Panc1 (cell line): ENCODE data around the gene NCBP2L. TPM values are rescaled to one million over a fixed set of nuclear protein-coding genes. Genes with fewer than 3 reads are reported as not detected.

Source experiments
- ATAC-seq: fragments of 200-7000 bp; cut with Tn5 transposase; 2 replicates; pipeline ENCODE4 v1.9.1; 2020; ENCODE audit warnings: mild to moderate bottlenecking, moderate library complexity
- BruUV-seq: library from RNA; stranded (reverse); fragments of 400-500 nt; replicated peaks from 2 replicates; lab custom pipeline; 2021; lab: Mats Ljungman, UMichigan
- CTCF ChIA-PET: fragments of 300-600 bp; sonication (Branson Sonifier 250); formaldehyde crosslinking; loops from one replicate; lab custom pipeline; 2022; ENCODE audit warnings: antibody characterized with exemption; lab: Charles Lee
- POLR2A ChIA-PET: fragments of 300-600 bp; sonication (Branson Sonifier 250); formaldehyde crosslinking; loops from one replicate; lab custom pipeline; 2022; ENCODE audit warnings: antibody characterized with exemption; lab: Charles Lee
- DNase-seq: peaks from one replicate; pipeline ENCODE4 v3.0.0-alpha.2; 2010; ENCODE audit warnings: low read depth, low spot score
- H3K27ac ChIP-seq: 2 replicates; pipeline ENCODE4 v1.5.1; 2011; ENCODE audit warnings: mild to moderate bottlenecking, low read length, inconsistent platforms
- H3K27me3 ChIP-seq: fragments of 200-500 bp; sonication (Bioruptor generic); 2 replicates; pipeline ENCODE4 v1.6.0; 2014; ENCODE audit warnings: low read length, inconsistent platforms; ENCODE audit not compliant: control insufficient read depth, insufficient read depth
- H3K36me3 ChIP-seq: fragments of 200-500 bp; sonication (Bioruptor generic); 2 replicates; pipeline ENCODE4 v1.5.1; 2014; ENCODE audit warnings: inconsistent platforms, mild to moderate bottlenecking, low read length, moderate library complexity; ENCODE audit not compliant: control insufficient read depth, insufficient read depth
- H3K4me1 ChIP-seq: 2 replicates; pipeline ENCODE4 v1.5.1; 2011; ENCODE audit warnings: inconsistent platforms, mild to moderate bottlenecking, low read length, moderate library complexity; ENCODE audit not compliant: control insufficient read depth, insufficient read depth
- H3K4me3 ChIP-seq, 2 experiments: 2 replicates each; pipeline ENCODE4 v1.5.1; 2011 to 2012; ENCODE audit warnings: low read depth in 2 of 2, low read length in 2 of 2, mild to moderate bottlenecking in 2 of 2, inconsistent platforms in 1 of 2, moderate library complexity in 1 of 2
- H3K9me3 ChIP-seq: fragments of 200-500 bp; sonication (Bioruptor generic); 2 replicates; pipeline ENCODE4 v1.5.1; 2014; ENCODE audit warnings: low read depth, mild to moderate bottlenecking, inconsistent platforms, low read length, moderate library complexity; ENCODE audit not compliant: control insufficient read depth, insufficient read depth
- POLR2AphosphoS5 ChIP-seq: IDR thresholded peaks from 2 replicates; pipeline ENCODE4 v1.6.1; 2012; ENCODE audit warnings: mild to moderate bottlenecking, low read depth, low read length, moderate library complexity
- REST ChIP-seq, 2 experiments: IDR thresholded peaks; 2 replicates each; pipeline ENCODE4 v1.6.1; 2011 to 2012; ENCODE audit warnings: low read depth in 2 of 2, control low read depth in 1 of 2, low read length in 1 of 2, mild to moderate bottlenecking in 1 of 2, moderate library complexity in 1 of 2; ENCODE audit not compliant: insufficient read depth in 1 of 2
- SIN3A ChIP-seq: IDR thresholded peaks from 2 replicates; pipeline ENCODE4 v1.6.1; 2012; ENCODE audit warnings: low read depth, mild to moderate bottlenecking, low read length, moderate library complexity, borderline replicate concordance; ENCODE audit not compliant: insufficient read depth
- TCF7L2 ChIP-seq: IDR thresholded peaks from 2 replicates; pipeline ENCODE4 v1.6.1; 2011; ENCODE audit warnings: mild to moderate bottlenecking, low read depth, low read length, inconsistent platforms
- in situ Hi-C: cut with HindIII; loops from 2 replicates; pipeline ENCODE4 v1.10.0; 2016; ENCODE audit warnings: low sequenced_read_pairs, low pct_unique_long_range_greater_than_20kb
- intact Hi-C: fragments of 100-400 bp; cut with micrococcal nuclease; formaldehyde crosslinking; loops from one replicate; pipeline ENCODE4 v1.10.0; 2022; ENCODE audit not compliant: unreplicated experiment
- total RNA-seq: library from RNA; stranded (reverse); gene quantifications from one replicate; pipeline ENCODE4 v1.2.1, GENCODE V29; 2021; ENCODE audit not compliant: unreplicated experiment
- TF ChIP-seq, protein P1 (sequence below): fragments of 450-650 bp; IDR thresholded peaks from 2 replicates; pipeline ENCODE4 v1.5.1; 2017; ENCODE audit warnings: mild to moderate bottlenecking

The NCBP2L gene
- total RNA-seq, 1 experiment from 2014 or later, result not detected

GRCh38 chrX:107730991-107731766 lies 46.4 kb upstream of the NCBP2L start:
- Histone ChIP-seq H3K27ac (no peak overlapping the region), H3K27me3 (no peaks in the 10 kb centered on the region), H3K9me3 (no peaks in the 10 kb centered on the region), H3K4me1 (peaks cover 8% of the 10 kb centered on the region; the same call in 1 of the 2 replicates), H3K36me3 (no peaks in the 10 kb centered on the region), H3K4me3 (no peak overlapping the region)
- DNase-seq (no peak), ATAC-seq (no peak)
- in situ Hi-C loops, result no loop called here
- intact Hi-C loops, result no loop called here
- CTCF ChIA-PET, result interaction anchor here (0.5 to 0.6 kb wide), 2 partner anchors 193 to 607 kb away, joined by 7 to 13 read pairs; no protein-coding TSS in a partner anchor
- POLR2A ChIA-PET, result no interaction called here
- no peak for TF ChIP-seq REST (IDR thresholded peaks at IDR 0.05; ENCODE audit: insufficient read depth in 1 of 2, low read depth in 2 of 2, low read length in 1 of 2)
- no TSS peak for BruUV-seq

GRCh38 chrX:107731831-107732502 lies 45.6 kb upstream of the NCBP2L start:
- DNase-seq, result no peak
- intact Hi-C loops, result no loop called here
- POLR2A ChIA-PET, result no interaction called here

More at GRCh38 chrX:107731831-107732502, 45.6 kb upstream of the NCBP2L start:
- no peaks in the 10 kb centered on the region for H3K4me1 ChIP-seq
- H3K36me3 ChIP-seq, result no peaks in the 10 kb centered on the region
- H3K27me3 ChIP-seq, result no peaks in the 10 kb centered on the region
- H3K4me3 ChIP-seq, result no peak overlapping the region
- no peak overlapping the region for H3K27ac ChIP-seq
- BruUV-seq, result no TSS peak
- peak; percentile 64; the same call in 1 of the 2 replicates for ATAC-seq
- TF ChIP-seq, protein P1, sequence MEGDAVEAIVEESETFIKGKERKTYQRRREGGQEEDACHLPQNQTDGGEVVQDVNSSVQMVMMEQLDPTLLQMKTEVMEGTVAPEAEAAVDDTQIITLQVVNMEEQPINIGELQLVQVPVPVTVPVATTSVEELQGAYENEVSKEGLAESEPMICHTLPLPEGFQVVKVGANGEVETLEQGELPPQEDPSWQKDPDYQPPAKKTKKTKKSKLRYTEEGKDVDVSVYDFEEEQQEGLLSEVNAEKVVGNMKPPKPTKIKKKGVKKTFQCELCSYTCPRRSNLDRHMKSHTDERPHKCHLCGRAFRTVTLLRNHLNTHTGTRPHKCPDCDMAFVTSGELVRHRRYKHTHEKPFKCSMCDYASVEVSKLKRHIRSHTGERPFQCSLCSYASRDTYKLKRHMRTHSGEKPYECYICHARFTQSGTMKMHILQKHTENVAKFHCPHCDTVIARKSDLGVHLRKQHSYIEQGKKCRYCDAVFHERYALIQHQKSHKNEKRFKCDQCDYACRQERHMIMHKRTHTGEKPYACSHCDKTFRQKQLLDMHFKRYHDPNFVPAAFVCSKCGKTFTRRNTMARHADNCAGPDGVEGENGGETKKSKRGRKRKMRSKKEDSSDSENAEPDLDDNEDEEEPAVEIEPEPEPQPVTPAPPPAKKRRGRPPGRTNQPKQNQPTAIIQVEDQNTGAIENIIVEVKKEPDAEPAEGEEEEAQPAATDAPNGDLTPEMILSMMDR, result no peak
- TF ChIP-seq SIN3A (no peak), POLR2AphosphoS5 (no peak), TCF7L2 (no peak), REST (IDR thresholded peaks at IDR 0.05; ENCODE audit: insufficient read depth in 1 of 2, low read depth in 2 of 2, low read length in 1 of 2) (no peak)
- in situ Hi-C loops, result no loop called here
- no peaks in the 10 kb centered on the region for H3K9me3 ChIP-seq
- CTCF ChIA-PET, result interaction anchor here (0.6 kb wide), 1 partner anchor 606 kb away, joined by 13 read pairs; no protein-coding TSS in a partner anchor
